HepG2 (cell line): Measurements from ENCODE around the gene SECTM1. TPM values are rescaled to one million over a fixed set of nuclear protein-coding genes. Genes with fewer than 3 reads are reported as not detected.

ENCODE experiments used
- HDAC2 ChIP-seq: sonication (generic); formaldehyde crosslinking; IDR thresholded peaks from 2 replicates; pipeline ENCODE4 v1.4.0; 2020; ENCODE audit warnings: missing genetic modification reagents
- HNF4G ChIP-seq, 2 experiments: sonication (generic) in 1 of 2; formaldehyde crosslinking in 1 of 2; IDR thresholded peaks; 2 replicates each; pipeline versions ENCODE4 v1.4.0 to v1.6.1; 2011 to 2020; ENCODE audit warnings: borderline replicate concordance in 2 of 2, low read depth in 2 of 2, mild to moderate bottlenecking in 2 of 2, low read length in 1 of 2, missing genetic modification reagents in 1 of 2, moderate library complexity in 1 of 2
- XRCC5 ChIP-seq: fragments of 200-400 bp; formaldehyde crosslinking; optimal IDR thresholded peaks from 2 replicates; pipeline ENCODE3; 2017; ENCODE audit warnings: mild to moderate bottlenecking, low read length
- ZNF3 ChIP-seq: IDR thresholded peaks from 2 replicates; pipeline ENCODE4 v1.7.0; 2017; ENCODE audit warnings: inconsistent platforms
- ZNF34 ChIP-seq: sonication (generic); formaldehyde crosslinking; IDR thresholded peaks from 2 replicates; pipeline ENCODE4 v1.4.0; 2020; ENCODE audit warnings: mild to moderate bottlenecking, missing genetic modification reagents, borderline replicate concordance
- ZNF766 ChIP-seq: sonication (generic); formaldehyde crosslinking; IDR thresholded peaks from 2 replicates; pipeline ENCODE4 v1.5.0; 2020; ENCODE audit warnings: missing genetic modification reagents, borderline replicate concordance
- polyA plus RNA-seq, 8 experiments: library from polyadenylated mRNA; depleted of rRNA in 3 of 8; stranded (reverse) in 7 of 8; unstranded in 1 of 8; fragments of >200 nt; fragmentation: Illumina TruSeq in 4 of 8; extraction: Trizol in 4 of 8; gene quantifications; 2 replicates each; pipeline versions ENCODE4 v1.2.1 to v1.2.3, GENCODE V29; 2011 to 2016; ENCODE audit warnings: low read depth in 4 of 8, missing spikeins in 1 of 8, mixed read lengths in 1 of 8; ENCODE audit not compliant: insufficient read depth in 1 of 8
- total RNA-seq, 5 experiments: library from RNA; depleted of rRNA; stranded (reverse); fragments of >200 nt; fragmentation: Illumina TruSeq; extraction: Trizol; gene quantifications; 2 replicates each; pipeline ENCODE4 v1.2.3, GENCODE V29; 2016; ENCODE audit warnings: low read depth in 1 of 5
- TF ChIP-seq, protein P1 (sequence below): sonication (generic); formaldehyde crosslinking; IDR thresholded peaks from 2 replicates; pipeline ENCODE4 v1.4.0; 2020; ENCODE audit warnings: missing genetic modification reagents
- TF ChIP-seq, protein P2 (sequence below), 2 experiments: sonication (generic) in 1 of 2; formaldehyde crosslinking in 1 of 2; IDR thresholded peaks; 2 replicates each; pipeline versions ENCODE4 v1.4.0 to v1.6.1; 2016 to 2020; ENCODE audit warnings: borderline replicate concordance in 1 of 2, low read depth in 1 of 2, mild to moderate bottlenecking in 1 of 2, missing genetic modification reagents in 1 of 2
- TF ChIP-seq, protein P3 (sequence below): sonication (generic); formaldehyde crosslinking; IDR thresholded peaks from 2 replicates; pipeline ENCODE4 v1.5.1; 2020; ENCODE audit warnings: mild to moderate bottlenecking, missing genetic modification reagents, moderate library complexity
- TF ChIP-seq, protein P4 (sequence below): sonication (generic); formaldehyde crosslinking; IDR thresholded peaks from 2 replicates; pipeline ENCODE4 v1.5.1; 2020; ENCODE audit warnings: missing genetic modification reagents, mild to moderate bottlenecking, borderline replicate concordance
- TF ChIP-seq, protein P5 (sequence below): sonication (generic); formaldehyde crosslinking; IDR thresholded peaks from 2 replicates; pipeline ENCODE4 v1.4.0; 2020; ENCODE audit warnings: missing genetic modification reagents, mild to moderate bottlenecking, borderline replicate concordance

The SECTM1 gene
- total and polyA plus RNA-seq, 2 of the 13 experiments (the other 11 are each of a cell fraction or from before 2014, with no cell fraction given), result 3.5 to 5.3 TPM

GRCh38 chr17:82334622-82335394 is 1.2 kb upstream of the SECTM1 start (continued):
- TF ChIP-seq, protein P1, sequence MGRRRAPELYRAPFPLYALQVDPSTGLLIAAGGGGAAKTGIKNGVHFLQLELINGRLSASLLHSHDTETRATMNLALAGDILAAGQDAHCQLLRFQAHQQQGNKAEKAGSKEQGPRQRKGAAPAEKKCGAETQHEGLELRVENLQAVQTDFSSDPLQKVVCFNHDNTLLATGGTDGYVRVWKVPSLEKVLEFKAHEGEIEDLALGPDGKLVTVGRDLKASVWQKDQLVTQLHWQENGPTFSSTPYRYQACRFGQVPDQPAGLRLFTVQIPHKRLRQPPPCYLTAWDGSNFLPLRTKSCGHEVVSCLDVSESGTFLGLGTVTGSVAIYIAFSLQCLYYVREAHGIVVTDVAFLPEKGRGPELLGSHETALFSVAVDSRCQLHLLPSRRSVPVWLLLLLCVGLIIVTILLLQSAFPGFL, result no peak
- 0 out of 2 replicates have a peak, but pooled peaks have one; percentile 26 for TF ChIP-seq HDAC2 (CRISPR knock-in tag)
- no peak for TF ChIP-seq ZNF34 (CRISPR knock-in tag)
- TF ChIP-seq, protein P2, sequence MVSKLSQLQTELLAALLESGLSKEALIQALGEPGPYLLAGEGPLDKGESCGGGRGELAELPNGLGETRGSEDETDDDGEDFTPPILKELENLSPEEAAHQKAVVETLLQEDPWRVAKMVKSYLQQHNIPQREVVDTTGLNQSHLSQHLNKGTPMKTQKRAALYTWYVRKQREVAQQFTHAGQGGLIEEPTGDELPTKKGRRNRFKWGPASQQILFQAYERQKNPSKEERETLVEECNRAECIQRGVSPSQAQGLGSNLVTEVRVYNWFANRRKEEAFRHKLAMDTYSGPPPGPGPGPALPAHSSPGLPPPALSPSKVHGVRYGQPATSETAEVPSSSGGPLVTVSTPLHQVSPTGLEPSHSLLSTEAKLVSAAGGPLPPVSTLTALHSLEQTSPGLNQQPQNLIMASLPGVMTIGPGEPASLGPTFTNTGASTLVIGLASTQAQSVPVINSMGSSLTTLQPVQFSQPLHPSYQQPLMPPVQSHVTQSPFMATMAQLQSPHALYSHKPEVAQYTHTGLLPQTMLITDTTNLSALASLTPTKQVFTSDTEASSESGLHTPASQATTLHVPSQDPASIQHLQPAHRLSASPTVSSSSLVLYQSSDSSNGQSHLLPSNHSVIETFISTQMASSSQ (IDR thresholded peaks at IDR 0.05; ENCODE audit: low read depth), result no peak
- TF ChIP-seq, protein P2 (CRISPR knock-in tag; IDR thresholded peaks at IDR 0.05; ENCODE audit: borderline replicate concordance), result no peak
- TF ChIP-seq, protein P3, sequence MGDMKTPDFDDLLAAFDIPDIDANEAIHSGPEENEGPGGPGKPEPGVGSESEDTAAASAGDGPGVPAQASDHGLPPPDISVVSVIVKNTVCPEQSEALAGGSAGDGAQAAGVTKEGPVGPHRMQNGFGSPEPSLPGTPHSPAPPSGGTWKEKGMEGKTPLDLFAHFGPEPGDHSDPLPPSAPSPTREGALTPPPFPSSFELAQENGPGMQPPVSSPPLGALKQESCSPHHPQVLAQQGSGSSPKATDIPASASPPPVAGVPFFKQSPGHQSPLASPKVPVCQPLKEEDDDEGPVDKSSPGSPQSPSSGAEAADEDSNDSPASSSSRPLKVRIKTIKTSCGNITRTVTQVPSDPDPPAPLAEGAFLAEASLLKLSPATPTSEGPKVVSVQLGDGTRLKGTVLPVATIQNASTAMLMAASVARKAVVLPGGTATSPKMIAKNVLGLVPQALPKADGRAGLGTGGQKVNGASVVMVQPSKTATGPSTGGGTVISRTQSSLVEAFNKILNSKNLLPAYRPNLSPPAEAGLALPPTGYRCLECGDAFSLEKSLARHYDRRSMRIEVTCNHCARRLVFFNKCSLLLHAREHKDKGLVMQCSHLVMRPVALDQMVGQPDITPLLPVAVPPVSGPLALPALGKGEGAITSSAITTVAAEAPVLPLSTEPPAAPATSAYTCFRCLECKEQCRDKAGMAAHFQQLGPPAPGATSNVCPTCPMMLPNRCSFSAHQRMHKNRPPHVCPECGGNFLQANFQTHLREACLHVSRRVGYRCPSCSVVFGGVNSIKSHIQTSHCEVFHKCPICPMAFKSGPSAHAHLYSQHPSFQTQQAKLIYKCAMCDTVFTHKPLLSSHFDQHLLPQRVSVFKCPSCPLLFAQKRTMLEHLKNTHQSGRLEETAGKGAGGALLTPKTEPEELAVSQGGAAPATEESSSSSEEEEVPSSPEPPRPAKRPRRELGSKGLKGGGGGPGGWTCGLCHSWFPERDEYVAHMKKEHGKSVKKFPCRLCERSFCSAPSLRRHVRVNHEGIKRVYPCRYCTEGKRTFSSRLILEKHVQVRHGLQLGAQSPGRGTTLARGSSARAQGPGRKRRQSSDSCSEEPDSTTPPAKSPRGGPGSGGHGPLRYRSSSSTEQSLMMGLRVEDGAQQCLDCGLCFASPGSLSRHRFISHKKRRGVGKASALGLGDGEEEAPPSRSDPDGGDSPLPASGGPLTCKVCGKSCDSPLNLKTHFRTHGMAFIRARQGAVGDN, result peak; percentile 59
- no peak; the same call in 1 of the 2 replicates for TF ChIP-seq ZNF766 (CRISPR knock-in tag)
- no peak for TF ChIP-seq XRCC5
- TF ChIP-seq, protein P4, sequence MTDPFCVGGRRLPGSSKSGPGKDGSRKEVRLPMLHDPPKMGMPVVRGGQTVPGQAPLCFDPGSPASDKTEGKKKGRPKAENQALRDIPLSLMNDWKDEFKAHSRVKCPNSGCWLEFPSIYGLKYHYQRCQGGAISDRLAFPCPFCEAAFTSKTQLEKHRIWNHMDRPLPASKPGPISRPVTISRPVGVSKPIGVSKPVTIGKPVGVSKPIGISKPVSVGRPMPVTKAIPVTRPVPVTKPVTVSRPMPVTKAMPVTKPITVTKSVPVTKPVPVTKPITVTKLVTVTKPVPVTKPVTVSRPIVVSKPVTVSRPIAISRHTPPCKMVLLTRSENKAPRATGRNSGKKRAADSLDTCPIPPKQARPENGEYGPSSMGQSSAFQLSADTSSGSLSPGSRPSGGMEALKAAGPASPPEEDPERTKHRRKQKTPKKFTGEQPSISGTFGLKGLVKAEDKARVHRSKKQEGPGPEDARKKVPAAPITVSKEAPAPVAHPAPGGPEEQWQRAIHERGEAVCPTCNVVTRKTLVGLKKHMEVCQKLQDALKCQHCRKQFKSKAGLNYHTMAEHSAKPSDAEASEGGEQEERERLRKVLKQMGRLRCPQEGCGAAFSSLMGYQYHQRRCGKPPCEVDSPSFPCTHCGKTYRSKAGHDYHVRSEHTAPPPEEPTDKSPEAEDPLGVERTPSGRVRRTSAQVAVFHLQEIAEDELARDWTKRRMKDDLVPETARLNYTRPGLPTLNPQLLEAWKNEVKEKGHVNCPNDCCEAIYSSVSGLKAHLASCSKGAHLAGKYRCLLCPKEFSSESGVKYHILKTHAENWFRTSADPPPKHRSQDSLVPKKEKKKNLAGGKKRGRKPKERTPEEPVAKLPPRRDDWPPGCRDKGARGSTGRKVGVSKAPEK (CRISPR knock-in tag), result no peak
- TF ChIP-seq HNF4G (IDR thresholded peaks at IDR 0.05; ENCODE audit: borderline replicate concordance, low read depth, low read length), result peak; percentile 84
- no peak for TF ChIP-seq HNF4G (CRISPR knock-in tag; IDR thresholded peaks at IDR 0.05; ENCODE audit: borderline replicate concordance, low read depth)
- TF ChIP-seq, protein P5, sequence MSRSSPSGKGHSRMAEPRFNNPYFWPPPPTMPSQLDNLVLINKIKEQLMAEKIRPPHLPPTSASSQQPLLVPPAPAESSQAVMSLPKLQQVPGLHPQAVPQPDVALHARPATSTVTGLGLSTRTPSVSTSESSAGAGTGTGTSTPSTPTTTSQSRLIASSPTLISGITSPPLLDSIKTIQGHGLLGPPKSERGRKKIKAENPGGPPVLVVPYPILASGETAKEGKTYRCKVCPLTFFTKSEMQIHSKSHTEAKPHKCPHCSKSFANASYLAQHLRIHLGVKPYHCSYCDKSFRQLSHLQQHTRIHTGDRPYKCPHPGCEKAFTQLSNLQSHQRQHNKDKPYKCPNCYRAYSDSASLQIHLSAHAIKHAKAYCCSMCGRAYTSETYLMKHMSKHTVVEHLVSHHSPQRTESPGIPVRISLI (CRISPR knock-in tag), result no peak
- no peak for TF ChIP-seq ZNF3 (CRISPR knock-in tag)
